GM12878 (cell line): ENCODE measurements around the gene TEX30. TPM values are rescaled to one million over a fixed set of nuclear protein-coding genes. Genes with fewer than 3 reads are reported as not detected.

ENCODE experiments used
- ATAC-seq: fragments of 200-7000 bp; cut with Tn5 transposase; 3 replicates; pipeline ENCODE4 v1.9.1; 2020; ENCODE audit warnings: mild to moderate bottlenecking, moderate library complexity
- BruUV-seq: library from RNA; stranded (reverse); fragments of 400-500 nt; replicated peaks from 2 replicates; lab custom pipeline; 2021; lab: Mats Ljungman, UMichigan
- CTCF ChIA-PET: fragments of 300-600 bp; sonication (Branson Sonifier 250); formaldehyde crosslinking; extraction: SDS; loops from one replicate; lab custom pipeline; 2021; ENCODE audit warnings: inconsistent platforms; lab: Yijun Ruan, JAX
- POLR2A ChIA-PET: fragments of 350-600 bp; formaldehyde crosslinking; extraction: SDS; loops from one replicate; lab custom pipeline; 2021; ENCODE audit warnings: inconsistent platforms; lab: Charles Lee
- RAD21 ChIA-PET: fragments of 300-600 bp; sonication (Branson Sonifier 250); formaldehyde crosslinking; loops from one replicate; lab custom pipeline; 2023; ENCODE audit warnings: antibody characterized with exemption; ENCODE audit not compliant: unreplicated experiment; lab: Charles Lee
- SMC1A ChIA-PET: fragments of 300-600 bp; sonication (Branson Sonifier 250); formaldehyde crosslinking; loops from one replicate; lab custom pipeline; 2023; ENCODE audit not compliant: unreplicated experiment, uncharacterized antibody; lab: Charles Lee
- DNase-seq: peaks from one replicate; pipeline ENCODE4 v3.0.0-alpha.2; 2011; ENCODE audit warnings: low read depth, low spot score
- FAIRE-seq: peaks from 3 replicates; lab custom pipeline; 2011; peaks lifted over from hg19 to GRCh38; lab: Jason Lieb, UNC
- H2AFZ ChIP-seq: 2 replicates; pipeline ENCODE4 v1.6.0; 2011; ENCODE audit warnings: low read depth, low read length, control low read depth; ENCODE audit not compliant: control insufficient read depth
- H3K27ac ChIP-seq: 2 replicates; pipeline ENCODE4 v1.5.1; 2011; ENCODE audit warnings: control low read depth; ENCODE audit not compliant: control insufficient read depth, insufficient read depth
- H3K27me3 ChIP-seq, 2 experiments: replicated peaks in 1 of 2; 2 replicates each; pipeline versions ENCODE4 v1.6.0 to v1.6.1; 2011; ENCODE audit warnings: low read length in 1 of 2; ENCODE audit not compliant: control insufficient read depth in 2 of 2, insufficient read depth in 2 of 2
- H3K36me3 ChIP-seq, 2 experiments: 2 replicates each; pipeline ENCODE4 v1.5.1; 2011; ENCODE audit warnings: low read length in 1 of 2; ENCODE audit not compliant: control insufficient read depth in 2 of 2, insufficient read depth in 2 of 2
- H3K4me1 ChIP-seq: 2 replicates; pipeline ENCODE4 v1.6.1; 2011; ENCODE audit warnings: mild to moderate bottlenecking, low read length, moderate library complexity, mixed read lengths; ENCODE audit not compliant: control insufficient read depth, insufficient read depth
- H3K4me2 ChIP-seq: 2 replicates; pipeline ENCODE4 v1.6.0; 2011; ENCODE audit warnings: control low read depth; ENCODE audit not compliant: control insufficient read depth, insufficient read depth
- H3K4me3 ChIP-seq: fragments of 200-600 bp; sonication (generic); 2 replicates; pipeline ENCODE4 v1.5.1; 2016
- H3K79me2 ChIP-seq: 2 replicates; pipeline ENCODE4 v1.6.0; 2011; ENCODE audit warnings: low read length; ENCODE audit not compliant: control insufficient read depth, insufficient read depth
- H3K9ac ChIP-seq: 2 replicates; pipeline ENCODE4 v1.8.0; 2011; ENCODE audit warnings: low read length, control low read depth, mixed read lengths; ENCODE audit not compliant: control insufficient read depth, insufficient read depth
- H3K9me3 ChIP-seq: replicated peaks from 3 replicates; pipeline ENCODE4 v1.5.1; 2011; ENCODE audit warnings: mild to moderate bottlenecking, low read length; ENCODE audit not compliant: control insufficient read depth, insufficient read depth
- H4K20me1 ChIP-seq: 2 replicates; pipeline ENCODE4 v1.6.0; 2011; ENCODE audit not compliant: control insufficient read depth, insufficient read depth
- EP300 ChIP-seq, 2 experiments: fragments of 150-350 bp in 1 of 2; IDR thresholded peaks; 2 replicates each; pipeline ENCODE4 v1.6.1; 2011 to 2012; ENCODE audit warnings: low read depth in 2 of 2, low read length in 2 of 2, borderline replicate concordance in 1 of 2, improper control_type of control experiment in 1 of 2, inconsistent platforms in 1 of 2; ENCODE audit not compliant: control insufficient read depth in 1 of 2
- GABPA ChIP-seq: IDR thresholded peaks from 2 replicates; pipeline ENCODE4 v1.6.1; 2014; ENCODE audit warnings: antibody characterized with exemption, low read depth, mild to moderate bottlenecking, inconsistent platforms
- JUNB ChIP-seq: IDR thresholded peaks from 2 replicates; pipeline ENCODE4 v1.6.1; 2016; ENCODE audit warnings: antibody characterized with exemption, mild to moderate bottlenecking
- PAX8 ChIP-seq: fragments of 450-650 bp; IDR thresholded peaks from 2 replicates; pipeline ENCODE4 v1.6.1; 2017; ENCODE audit warnings: mild to moderate bottlenecking, moderate library complexity
- RUNX3 ChIP-seq: IDR thresholded peaks from 2 replicates; pipeline ENCODE4 v1.6.1; 2012; ENCODE audit warnings: low read length, inconsistent platforms
- SMAD1 ChIP-seq: fragments of 450-650 bp; IDR thresholded peaks from 2 replicates; pipeline ENCODE4 v1.6.1; 2018; ENCODE audit warnings: mild to moderate bottlenecking, low read depth; ENCODE audit not compliant: partially characterized antibody
- TAF1 ChIP-seq: IDR thresholded peaks from 2 replicates; pipeline ENCODE4 v1.6.1; 2011; ENCODE audit warnings: mild to moderate bottlenecking, low read depth, low read length, borderline replicate concordance
- WGBS: methylation state at CpG from one replicate; pipeline ENCODE4 v1.1.6; 2016; ENCODE audit warnings: low lambda C conversion rate; ENCODE audit not compliant: insufficient replicate concordance, insufficient coverage; ENCODE audit errors: missing lambda C conversion rate; 5-methylcytosine and 5-hydroxymethylcytosine counted together
- in situ Hi-C: fragments of 300-500 bp; cut with MboI; formaldehyde crosslinking; loops from 9 replicates; pipeline ENCODE4 v1.14.3; 2018; ENCODE audit warnings: mixed read lengths
- intact Hi-C: fragments of 100-400 bp; cut with micrococcal nuclease; formaldehyde crosslinking; loops from one replicate; pipeline ENCODE4 v1.14.2; 2022; ENCODE audit not compliant: unreplicated experiment
- polyA plus RNA-seq, 11 experiments: library from polyadenylated mRNA; depleted of rRNA in 4 of 11; unstranded in 6 of 11; stranded (reverse) in 5 of 11; fragments of >200 nt; fragmentation: Nextera tagmentation in 4 of 11; fragmentation: Illumina TruSeq in 1 of 11; extraction: Ambion mirVana in 4 of 11; extraction: Trizol in 1 of 11; gene quantifications; 1 replicate in 1 of 11; 2 replicates in 10 of 11; pipeline versions ENCODE4 v1.2.1 to v1.2.3, GENCODE V29; 2011 to 2016; ENCODE audit warnings: inconsistent platforms in 2 of 11, missing spikeins in 2 of 11, low read depth in 1 of 11
- total RNA-seq, 4 experiments: library from RNA; depleted of rRNA in 3 of 4; stranded (reverse); fragments of >200 nt in 3 of 4; fragmentation: Illumina TruSeq in 1 of 4; extraction: Trizol in 1 of 4; gene quantifications; 2 replicates each; pipeline versions ENCODE4 v1.2.1 to v1.2.3, GENCODE V29; 2013 to 2021
- TF ChIP-seq, protein P1 (sequence below): fragments of 450-650 bp; IDR thresholded peaks from 2 replicates; pipeline ENCODE4 v1.6.1; 2017; ENCODE audit warnings: borderline replicate concordance
- TF ChIP-seq, protein P2 (sequence below): IDR thresholded peaks from 2 replicates; pipeline ENCODE4 v1.6.1; 2011; ENCODE audit warnings: mild to moderate bottlenecking, low read depth, low read length, moderate library complexity; ENCODE audit not compliant: insufficient replicate concordance

TEX30 gene
- total and polyA plus RNA-seq, 10 of the 15 experiments (the other 5 are each of a cell fraction or from before 2014, with no cell fraction given): 19.7 to 114 (median 25.0) TPM

DNA sequence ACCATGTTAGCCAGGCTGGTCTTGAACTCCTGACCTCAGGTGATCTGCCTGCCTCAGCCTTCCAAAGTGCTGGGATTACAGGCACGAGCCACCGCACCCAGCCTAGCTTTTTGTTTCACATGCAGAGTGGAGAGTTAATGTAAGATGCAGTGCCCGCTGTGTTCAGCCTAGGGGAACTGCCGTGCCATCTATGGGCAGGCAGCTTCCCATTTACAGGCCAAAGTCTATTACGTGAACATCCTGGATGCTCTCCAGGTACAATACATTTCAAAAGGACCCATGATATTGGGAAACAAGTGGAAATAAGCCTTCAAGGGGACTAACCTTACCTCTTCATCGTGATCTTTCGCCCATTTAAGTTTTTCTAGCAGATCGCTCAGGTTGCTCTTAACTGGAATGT is 15.1 kb upstream of the TEX30 start:
- peaks cover 0 to 7% of the 10 kb centered on the region in 2 experiments; a peak in 2 of 4 replicates for H3K36me3 ChIP-seq
- in situ Hi-C loops: no loop called here
- SMC1A ChIA-PET: interaction anchor here (1.5 to 1.8 kb wide), 2 partner anchors 9 to 31 kb away, joined by 3 to 4 read pairs; no protein-coding TSS in a partner anchor
- no peak for DNase-seq
- no peaks in the 10 kb centered on the region for H3K79me2 ChIP-seq
- H3K27me3 ChIP-seq: no peaks in the 10 kb centered on the region
- ATAC-seq: no peak
- WGBS: 90% methylated on average over 8 of the region's 8 CpGs
- no peaks in the 10 kb centered on the region for H4K20me1 ChIP-seq
- CTCF ChIA-PET: interaction anchor here (1.6 kb wide), 1 partner anchor 11 kb away, joined by 4 read pairs; no protein-coding TSS in a partner anchor
- H3K27ac ChIP-seq: no peak overlapping the region
- BruUV-seq: no TSS peak
- H3K4me2 ChIP-seq: no peak overlapping the region
- H3K9me3 ChIP-seq: no peaks in the 10 kb centered on the region
- no peak for FAIRE-seq
- no peak overlapping the region for H3K4me3 ChIP-seq
- H2AFZ ChIP-seq: no peak overlapping the region
- POLR2A ChIA-PET: interaction anchor here (1.6 kb wide), 1 partner anchor 12 kb away, joined by 3 read pairs; no protein-coding TSS in a partner anchor
- TF ChIP-seq SMAD1 (no peak), JUNB (no peak), PAX8 (no peak), GABPA (no peak), EP300 (IDR thresholded peaks at IDR 0.05; ENCODE audit: borderline replicate concordance in 1 of 2, control insufficient read depth in 1 of 2, low read depth in 2 of 2, low read length in 2 of 2) (no peak), RUNX3 (no peak), TAF1 (no peak)
- TF ChIP-seq, protein P1, sequence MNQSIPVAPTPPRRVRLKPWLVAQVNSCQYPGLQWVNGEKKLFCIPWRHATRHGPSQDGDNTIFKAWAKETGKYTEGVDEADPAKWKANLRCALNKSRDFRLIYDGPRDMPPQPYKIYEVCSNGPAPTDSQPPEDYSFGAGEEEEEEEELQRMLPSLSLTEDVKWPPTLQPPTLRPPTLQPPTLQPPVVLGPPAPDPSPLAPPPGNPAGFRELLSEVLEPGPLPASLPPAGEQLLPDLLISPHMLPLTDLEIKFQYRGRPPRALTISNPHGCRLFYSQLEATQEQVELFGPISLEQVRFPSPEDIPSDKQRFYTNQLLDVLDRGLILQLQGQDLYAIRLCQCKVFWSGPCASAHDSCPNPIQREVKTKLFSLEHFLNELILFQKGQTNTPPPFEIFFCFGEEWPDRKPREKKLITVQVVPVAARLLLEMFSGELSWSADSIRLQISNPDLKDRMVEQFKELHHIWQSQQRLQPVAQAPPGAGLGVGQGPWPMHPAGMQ: no peak
- TF ChIP-seq, protein P2, sequence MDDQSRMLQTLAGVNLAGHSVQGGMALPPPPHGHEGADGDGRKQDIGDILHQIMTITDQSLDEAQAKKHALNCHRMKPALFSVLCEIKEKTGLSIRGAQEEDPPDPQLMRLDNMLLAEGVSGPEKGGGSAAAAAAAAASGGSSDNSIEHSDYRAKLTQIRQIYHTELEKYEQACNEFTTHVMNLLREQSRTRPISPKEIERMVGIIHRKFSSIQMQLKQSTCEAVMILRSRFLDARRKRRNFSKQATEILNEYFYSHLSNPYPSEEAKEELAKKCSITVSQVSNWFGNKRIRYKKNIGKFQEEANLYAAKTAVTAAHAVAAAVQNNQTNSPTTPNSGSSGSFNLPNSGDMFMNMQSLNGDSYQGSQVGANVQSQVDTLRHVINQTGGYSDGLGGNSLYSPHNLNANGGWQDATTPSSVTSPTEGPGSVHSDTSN: no peak
- TF ChIP-seq, all 136 proteins: peak for 0
- Histone ChIP-seq H3K9ac (no peak overlapping the region), H3K4me1 (no peaks in the 10 kb centered on the region)
- RAD21 ChIA-PET: no interaction called here
- intact Hi-C loops: no loop called here
